Fibroblast of the aortic adventitia (primary cell): Measurements from ENCODE around the gene GMDS. TPM values are rescaled to one million over a fixed set of nuclear protein-coding genes. Genes with fewer than 3 reads are reported as not detected.

Source experiments
- DNase-seq: peaks from one replicate; pipeline ENCODE4 v3.0.0-alpha.2; 2010; ENCODE audit warnings: low read depth
- H3K4me3 ChIP-seq: 2 replicates; pipeline ENCODE4 v1.5.1; 2011; ENCODE audit warnings: low read depth, mild to moderate bottlenecking, control low read depth, low read length, moderate library complexity
- CTCF ChIP-seq: IDR thresholded peaks from 2 replicates; pipeline ENCODE4 v1.5.1; 2011; ENCODE audit warnings: mild to moderate bottlenecking, low read length, control low read depth, inconsistent platforms; ENCODE audit not compliant: insufficient read depth
- total RNA-seq: library from RNA; depleted of rRNA; stranded (reverse); fragments of >200 nt; gene quantifications from 2 replicates; pipeline ENCODE4 v1.2.3, GENCODE V29; 2012; ENCODE audit warnings: low replicate concordance

GMDS gene
- total RNA-seq, 1 donor: 15.9 TPM

GRCh38 chr6:1687402-1687801 lies 558.0 kb downstream of the GMDS start:
- no peak overlapping the region for H3K4me3 ChIP-seq
- DNase-seq: no peak
- TF ChIP-seq CTCF: no peak

GRCh38 chr6:1686117-1687098 lies 559.0 kb downstream of the GMDS start:
- peak overlapping the region; percentile 35 for H3K4me3 ChIP-seq
- peak; percentile 98 for DNase-seq
- peak; percentile 43 for TF ChIP-seq CTCF

GRCh38 chr6:1679688-1680068 lies 565.7 kb downstream of the GMDS start:
- no peak for TF ChIP-seq CTCF
- peak; percentile 55 for DNase-seq
- H3K4me3 ChIP-seq: no peak overlapping the region

- H3K4me3 ChIP-seq: no peak overlapping the region
- TF ChIP-seq CTCF: no peak
- no peak for DNase-seq
Observed at GRCh38 chr6:1679031-1679687, 566.2 kb downstream of the GMDS start.

- TF ChIP-seq CTCF: no peak
- no peak overlapping the region for H3K4me3 ChIP-seq
- no peak for DNase-seq
Observed at GRCh38 chr6:1678201-1678600, 567.2 kb downstream of the GMDS start.

GRCh38 chr6:1672379-1672778 lies 573.0 kb downstream of the GMDS start:
- TF ChIP-seq CTCF: no peak
- DNase-seq: peak; percentile 4
- H3K4me3 ChIP-seq: no peak overlapping the region
